Subcutaneous abdominal adipose tissue (tissue), 5 donors: ENCODE data around the gene S1PR2.
A peak's percentile ranks its signal among the peaks of the same experiment; 100 is the strongest.
"Not testable (repeated sequence)": the region's sequence is repeated elsewhere in the genome, so short reads cannot be mapped to it uniquely, and the experiment has no call there.

Experiments used
- H3K27ac ChIP-seq: one replicate; pipeline ENCODE4 v1.7.0; 2013; ENCODE audit warnings: low read depth, mild to moderate bottlenecking, inconsistent platforms, low read length, moderate library complexity
- H3K27me3 ChIP-seq, 5 donors: one replicate each; pipeline ENCODE4 v1.7.0; 2013; ENCODE audit warnings: low read length in 5 of 5, inconsistent platforms in 1 of 5; ENCODE audit not compliant: control insufficient read depth in 5 of 5, insufficient read depth in 4 of 5
- H3K36me3 ChIP-seq, 5 donors: one replicate each; pipeline ENCODE4 v1.7.0; 2013; ENCODE audit warnings: low read length in 5 of 5; ENCODE audit not compliant: control insufficient read depth in 5 of 5, insufficient read depth in 5 of 5
- H3K4me1 ChIP-seq, 5 donors: one replicate each; pipeline ENCODE4 v1.7.0; 2013; ENCODE audit warnings: low read length in 5 of 5, mild to moderate bottlenecking in 3 of 5, moderate library complexity in 1 of 5; ENCODE audit not compliant: control insufficient read depth in 5 of 5, insufficient read depth in 5 of 5
- H3K4me3 ChIP-seq, 5 donors: one replicate each; pipeline ENCODE4 v1.7.0; 2013; ENCODE audit warnings: low read length in 5 of 5, low read depth in 1 of 5
- H3K9ac ChIP-seq, 5 donors: one replicate each; pipeline ENCODE4 v1.7.0; 2013; ENCODE audit warnings: low read length in 5 of 5, mild to moderate bottlenecking in 4 of 5, moderate library complexity in 3 of 5
- H3K9me3 ChIP-seq, 5 donors: one replicate each; pipeline ENCODE4 v1.7.0; 2013; ENCODE audit warnings: low read length in 5 of 5; ENCODE audit not compliant: control insufficient read depth in 5 of 5
- donor health status: healthy.
- donor health status: healthy.
- donor health status: healthy.
- donor health status: healthy.
- donor health status: healthy.

The S1PR2 gene

GRCh38 chr19:10237702-10238101 is 6.6 kb upstream of the S1PR2 start:
- H3K36me3 ChIP-seq = no peaks in the 10 kb centered on the region
- peaks cover 8 to 29% (median 14%) of the 10 kb centered on the region in 5 donors for H3K4me1 ChIP-seq
- H3K27me3 ChIP-seq = peaks cover 0 to 3% (median 0%) of the 10 kb centered on the region in 5 donors
- no peak overlapping the region for H3K9ac ChIP-seq
- H3K27ac ChIP-seq = peak overlapping the region; percentile 37
- H3K9me3 ChIP-seq = no peaks in the 10 kb centered on the region
- H3K4me3 ChIP-seq = no peak overlapping the region

GRCh38 chr19:10235409-10235808 is 4.3 kb upstream of the S1PR2 start:
- not testable (repeated sequence) for H3K36me3 ChIP-seq, H3K27me3 ChIP-seq, H3K9me3 ChIP-seq, H3K9ac ChIP-seq, H3K4me3 ChIP-seq
- Histone ChIP-seq H3K4me1 (peaks cover 15 to 38% (median 22%) of the 10 kb centered on the region in 5 donors), H3K27ac (peak overlapping the region; percentile 72)

GRCh38 chr19:10235003-10235402 is 3.9 kb upstream of the S1PR2 start:
- Histone ChIP-seq H3K9ac (no peak overlapping the region), H3K4me3 (no peak overlapping the region), H3K4me1 (peaks cover 15 to 43% (median 26%) of the 10 kb centered on the region in 5 donors), H3K36me3 (no peaks in the 10 kb centered on the region), H3K27me3 (peaks cover 0 to 5% (median 3%) of the 10 kb centered on the region in 5 donors), H3K27ac (no peak overlapping the region), H3K9me3 (no peaks in the 10 kb centered on the region)

- H3K9me3 ChIP-seq = no peaks in the 10 kb centered on the region
- no peak overlapping the region for H3K27ac ChIP-seq
- H3K36me3 ChIP-seq = no peaks in the 10 kb centered on the region
- H3K9ac ChIP-seq = no peak overlapping the region
- H3K4me3 ChIP-seq = no peak overlapping the region
- peaks cover 0 to 7% (median 6%) of the 10 kb centered on the region in 5 donors for H3K27me3 ChIP-seq
- H3K4me1 ChIP-seq = peaks cover 15 to 52% (median 33%) of the 10 kb centered on the region in 5 donors
Observed at GRCh38 chr19:10233946-10234345, 2.8 kb upstream of the S1PR2 start.

GRCh38 chr19:10231612-10232228 is 589 bp upstream of the S1PR2 start:
- no peak overlapping the region for H3K9ac ChIP-seq
- peaks cover 0 to 14% (median 5%) of the 10 kb centered on the region in 5 donors for H3K27me3 ChIP-seq
- peak overlapping the region; percentile 40 to 84 (median 80) for H3K4me3 ChIP-seq
- no peaks in the 10 kb centered on the region for H3K9me3 ChIP-seq
- H3K4me1 ChIP-seq = peaks cover 7 to 50% (median 39%) of the 10 kb centered on the region in 5 donors
- H3K27ac ChIP-seq = peak overlapping the region; percentile 67
- no peaks in the 10 kb centered on the region for H3K36me3 ChIP-seq

DNA sequence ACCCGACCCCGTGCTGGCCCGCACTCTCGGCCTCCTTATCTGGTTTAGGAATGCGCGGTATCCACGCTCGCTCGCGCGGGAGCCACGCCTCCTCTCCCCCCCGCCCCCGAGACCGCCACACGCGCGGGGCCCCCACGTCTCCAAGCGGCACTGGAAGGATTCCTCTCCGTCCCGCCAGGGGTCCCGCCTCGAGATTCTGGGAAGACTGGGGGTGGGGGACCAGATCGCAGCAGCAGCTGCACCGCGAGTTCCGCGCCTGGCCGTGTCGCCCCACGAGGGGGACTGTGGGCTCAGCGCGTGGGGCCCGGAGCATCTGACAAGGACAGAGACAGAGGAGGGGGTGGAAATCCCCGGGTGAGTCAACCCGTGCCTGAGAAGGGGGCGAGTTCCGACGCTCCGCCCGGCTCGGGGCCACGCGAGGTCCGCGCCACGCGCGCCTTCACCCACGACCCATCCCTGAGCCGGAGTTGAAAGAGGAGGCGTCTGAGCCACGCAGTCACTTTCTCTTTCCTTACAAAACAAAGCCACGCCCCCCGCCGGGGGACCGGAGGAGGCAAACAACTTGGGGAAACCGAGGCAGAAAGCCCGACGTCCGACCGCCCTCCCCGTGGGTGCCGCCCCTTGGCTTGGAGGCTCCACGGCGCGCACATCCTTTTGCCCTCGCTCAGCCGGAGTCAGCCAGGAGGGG is 814 bp downstream of the S1PR2 start:
- Histone ChIP-seq H3K9ac (peak overlapping the region in 4 of 5 donors; percentile 83 to 89 (median 86)), H3K4me1 (peaks cover 6 to 49% (median 29%) of the 10 kb centered on the region in 5 donors), H3K9me3 (no peaks in the 10 kb centered on the region), H3K27ac (peak overlapping the region; percentile 67), H3K27me3 (peaks cover 0 to 21% (median 8%) of the 10 kb centered on the region in 5 donors), H3K4me3 (peak overlapping the region in 4 of 5 donors; percentile 79 to 84 (median 80)), H3K36me3 (no peaks in the 10 kb centered on the region)

GRCh38 chr19:10228920-10229319 is 2.2 kb downstream of the S1PR2 start:
- H3K36me3 ChIP-seq = peaks cover 0 to 9% (median 7%) of the 10 kb centered on the region in 5 donors

GRCh38 chr19:10228393-10228792 is 2.7 kb downstream of the S1PR2 start:
- peak overlapping the region in 1 of 5 donors; percentile 23 for H3K9ac ChIP-seq
- peaks cover 0 to 13% (median 11%) of the 10 kb centered on the region in 5 donors for H3K36me3 ChIP-seq
- H3K4me3 ChIP-seq = peak overlapping the region in 1 of 5 donors; percentile 17
- no peak overlapping the region for H3K27ac ChIP-seq
- H3K27me3 ChIP-seq = peaks cover 0 to 21% (median 8%) of the 10 kb centered on the region in 5 donors
- no peaks in the 10 kb centered on the region for H3K9me3 ChIP-seq
- peaks cover 6 to 49% (median 29%) of the 10 kb centered on the region in 5 donors for H3K4me1 ChIP-seq

More at GRCh38 chr19:10228920-10229319, 2.2 kb downstream of the S1PR2 start:
- no peaks in the 10 kb centered on the region for H3K9me3 ChIP-seq
- H3K9ac ChIP-seq = peak overlapping the region in 1 of 5 donors; percentile 23
- peaks cover 0 to 21% (median 8%) of the 10 kb centered on the region in 5 donors for H3K27me3 ChIP-seq
- no peak overlapping the region for H3K4me3 ChIP-seq
- H3K4me1 ChIP-seq = peaks cover 6 to 49% (median 29%) of the 10 kb centered on the region in 5 donors
- no peak overlapping the region for H3K27ac ChIP-seq

- Histone ChIP-seq H3K27ac (peak overlapping the region; percentile 37), H3K36me3 (peaks cover 0 to 19% (median 11%) of the 10 kb centered on the region in 5 donors), H3K4me3 (peak overlapping the region in 3 of 5 donors; percentile 17 to 29 (median 20)), H3K4me1 (peaks cover 6 to 53% (median 29%) of the 10 kb centered on the region in 5 donors), H3K9me3 (no peaks in the 10 kb centered on the region), H3K27me3 (peaks cover 0 to 21% (median 8%) of the 10 kb centered on the region in 5 donors), H3K9ac (peak overlapping the region in 1 of 5 donors; percentile 6)
Observed at GRCh38 chr19:10227026-10227971, 3.8 kb downstream of the S1PR2 start.
